Retinal pigment epithelial cell (primary cell): ENCODE measurements around the gene NME4.
"Not testable (repeated sequence)": the region's sequence is repeated elsewhere in the genome, so short reads cannot be mapped to it uniquely, and the experiment has no call there.

ENCODE experiments used
- DNase-seq: peaks from one replicate; pipeline ENCODE4 v3.0.0-alpha.2; 2010; ENCODE audit warnings: low read depth
- H3K4me3 ChIP-seq: 2 replicates; pipeline ENCODE4 v1.5.1; 2011; ENCODE audit warnings: mild to moderate bottlenecking, low read length, control low read depth, moderate library complexity
- TF ChIP-seq, protein P1 (sequence below): conservative IDR thresholded peaks from 2 replicates; pipeline ENCODE4 v1.5.1; 2011; ENCODE audit warnings: low read depth, low read length, control low read depth, inconsistent platforms

The NME4 gene

DNA sequence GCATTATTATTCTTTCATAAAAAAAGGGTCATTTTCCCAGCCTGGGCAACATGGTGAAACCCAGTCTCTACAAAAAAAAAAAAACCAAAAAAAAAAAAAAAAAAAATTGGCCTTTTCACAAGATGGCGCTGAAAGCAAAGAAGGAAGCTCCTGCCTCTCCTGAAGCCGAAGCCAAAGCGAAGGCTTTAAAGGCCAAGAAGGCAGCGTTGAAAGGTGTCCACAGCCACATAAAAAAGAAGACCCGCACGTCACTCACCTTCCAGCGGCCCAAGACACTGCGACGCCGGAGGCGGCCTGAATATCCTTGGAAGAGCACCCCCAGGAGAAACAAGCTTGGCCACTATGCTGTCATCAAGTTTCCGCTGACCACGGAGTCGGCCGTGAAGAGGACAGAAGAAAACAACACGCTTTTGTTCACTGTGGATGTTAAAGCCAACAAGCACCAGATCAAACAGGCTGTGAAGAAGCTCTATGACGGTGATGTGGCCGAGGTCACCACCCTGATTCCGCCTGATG is 10.3 kb upstream of the NME4 start:
- no peak for DNase-seq
- TF ChIP-seq, protein P1, sequence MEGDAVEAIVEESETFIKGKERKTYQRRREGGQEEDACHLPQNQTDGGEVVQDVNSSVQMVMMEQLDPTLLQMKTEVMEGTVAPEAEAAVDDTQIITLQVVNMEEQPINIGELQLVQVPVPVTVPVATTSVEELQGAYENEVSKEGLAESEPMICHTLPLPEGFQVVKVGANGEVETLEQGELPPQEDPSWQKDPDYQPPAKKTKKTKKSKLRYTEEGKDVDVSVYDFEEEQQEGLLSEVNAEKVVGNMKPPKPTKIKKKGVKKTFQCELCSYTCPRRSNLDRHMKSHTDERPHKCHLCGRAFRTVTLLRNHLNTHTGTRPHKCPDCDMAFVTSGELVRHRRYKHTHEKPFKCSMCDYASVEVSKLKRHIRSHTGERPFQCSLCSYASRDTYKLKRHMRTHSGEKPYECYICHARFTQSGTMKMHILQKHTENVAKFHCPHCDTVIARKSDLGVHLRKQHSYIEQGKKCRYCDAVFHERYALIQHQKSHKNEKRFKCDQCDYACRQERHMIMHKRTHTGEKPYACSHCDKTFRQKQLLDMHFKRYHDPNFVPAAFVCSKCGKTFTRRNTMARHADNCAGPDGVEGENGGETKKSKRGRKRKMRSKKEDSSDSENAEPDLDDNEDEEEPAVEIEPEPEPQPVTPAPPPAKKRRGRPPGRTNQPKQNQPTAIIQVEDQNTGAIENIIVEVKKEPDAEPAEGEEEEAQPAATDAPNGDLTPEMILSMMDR, result no peak
- H3K4me3 ChIP-seq, result no peak overlapping the region

DNA sequence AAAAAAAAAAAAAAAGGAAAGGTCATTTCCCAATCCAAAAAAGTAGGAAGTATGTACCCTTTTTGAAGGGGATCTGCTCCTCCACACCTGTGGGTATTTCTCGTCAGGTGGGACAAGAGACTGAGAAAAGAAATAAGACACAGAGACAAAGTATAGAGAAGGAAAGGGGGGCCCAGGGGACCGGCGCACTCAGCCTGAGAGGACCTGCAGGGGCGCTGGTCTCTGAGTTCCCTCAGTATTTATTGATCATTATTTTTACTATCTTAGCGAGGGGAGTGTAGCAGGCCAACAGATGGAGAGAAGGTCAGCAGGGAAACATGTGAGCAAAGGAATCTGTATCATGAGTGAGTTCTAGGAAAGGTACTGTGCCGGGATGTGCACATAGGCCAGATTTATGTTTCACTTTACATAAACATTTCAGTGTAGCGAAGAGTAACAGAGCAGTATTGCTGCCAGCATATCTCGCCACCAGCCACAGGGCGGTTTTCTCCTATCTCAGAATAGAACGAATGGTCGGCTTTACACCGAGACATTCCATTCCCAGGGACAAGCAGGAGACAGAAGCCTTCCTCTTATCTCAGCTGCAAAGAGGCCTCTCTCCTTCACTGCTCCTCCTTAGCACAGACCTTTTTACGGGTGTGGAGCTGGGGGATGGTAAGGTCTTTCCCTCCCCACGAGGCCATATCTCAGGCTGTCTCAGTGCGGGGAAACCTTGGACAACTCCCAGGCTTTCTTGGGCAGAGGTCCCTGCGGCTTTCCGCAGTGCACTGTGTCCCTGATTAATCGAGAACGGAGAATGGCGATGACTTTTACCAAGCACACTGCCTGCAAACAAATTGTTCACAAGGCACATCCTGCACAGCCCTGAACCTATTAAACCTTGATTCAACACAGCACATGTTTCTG is 9.0 kb upstream of the NME4 start:
- not testable (repeated sequence) for H3K4me3 ChIP-seq, DNase-seq
- TF ChIP-seq, protein P1, result peak; percentile 26

DNA sequence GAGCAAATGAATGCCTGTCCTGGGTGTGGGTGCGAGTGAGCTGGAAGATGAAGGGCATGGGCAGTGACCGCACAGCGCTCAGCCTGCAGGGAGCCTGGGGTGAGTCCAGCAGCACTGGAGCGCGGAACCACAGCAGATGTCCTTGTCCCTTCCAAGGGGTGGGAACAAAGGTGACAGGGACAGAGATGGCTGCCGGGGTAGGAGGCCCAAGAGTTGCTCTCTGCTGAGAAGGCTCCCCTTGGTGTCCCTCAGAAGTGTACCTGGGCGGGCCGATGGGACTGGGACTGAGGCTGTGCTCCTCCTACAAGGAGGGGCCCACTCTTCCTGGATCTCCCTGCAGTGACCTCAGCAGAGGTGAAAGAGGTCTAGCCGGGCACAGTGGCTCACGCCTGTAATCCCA is 7.6 kb upstream of the NME4 start:
- no peak for DNase-seq
- TF ChIP-seq, protein P1, result no peak
- no peak overlapping the region for H3K4me3 ChIP-seq

DNA sequence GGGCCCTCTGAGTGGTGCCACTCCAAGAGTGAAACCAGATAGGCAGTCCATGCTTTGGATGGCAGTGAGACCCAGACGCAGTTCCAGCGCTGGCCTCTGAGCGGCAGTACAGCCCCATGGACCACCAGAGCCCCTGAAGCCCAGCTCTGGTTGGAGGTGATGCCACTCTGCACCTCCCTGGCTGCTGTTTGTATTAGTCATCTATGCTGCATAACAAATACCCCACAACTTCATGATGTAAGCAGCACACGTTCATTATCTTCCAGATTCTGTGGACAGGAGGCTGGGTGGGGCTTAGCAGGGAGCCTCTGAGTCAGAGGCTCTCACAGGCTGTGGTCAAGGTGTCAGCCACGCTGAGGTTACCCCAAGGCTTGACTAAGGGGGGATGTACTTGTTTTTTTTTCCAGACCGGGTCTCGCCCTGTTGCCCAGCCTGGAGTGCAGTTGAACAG is 5.1 kb upstream of the NME4 start:
- H3K4me3 ChIP-seq, result no peak overlapping the region
- TF ChIP-seq, protein P1, result peak; percentile 88
- no peak for DNase-seq

DNA sequence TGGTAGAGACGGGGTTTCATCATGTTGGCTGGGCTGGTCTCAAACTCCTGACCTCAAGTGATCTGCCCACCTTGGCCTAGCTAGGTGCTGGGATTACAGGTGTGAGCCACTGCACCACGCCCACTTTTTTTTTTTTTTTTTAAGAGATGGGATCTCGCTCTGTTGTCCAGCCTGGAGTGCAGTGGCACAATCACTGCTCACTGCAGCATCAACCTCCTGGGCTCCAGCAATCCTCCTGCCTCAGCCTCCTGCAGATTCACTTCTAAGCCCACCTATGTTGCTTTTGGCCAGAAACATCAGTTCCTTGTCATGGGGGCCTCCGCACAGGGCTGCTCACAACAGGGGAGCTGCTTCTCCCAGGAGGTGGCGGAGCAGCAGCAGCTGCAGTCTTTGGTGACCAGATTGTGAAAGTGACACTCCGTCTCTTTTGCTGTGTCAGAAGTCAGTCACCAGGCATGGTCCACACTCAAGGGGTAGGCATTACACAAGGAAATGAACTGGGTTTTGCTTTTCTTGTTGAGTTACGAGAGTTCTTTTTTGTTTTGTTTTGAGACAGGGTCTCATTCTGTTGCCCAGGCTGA is 4.5 kb upstream of the NME4 start:
- no peak for DNase-seq
- TF ChIP-seq, protein P1, result no peak
- no peak overlapping the region for H3K4me3 ChIP-seq

DNA sequence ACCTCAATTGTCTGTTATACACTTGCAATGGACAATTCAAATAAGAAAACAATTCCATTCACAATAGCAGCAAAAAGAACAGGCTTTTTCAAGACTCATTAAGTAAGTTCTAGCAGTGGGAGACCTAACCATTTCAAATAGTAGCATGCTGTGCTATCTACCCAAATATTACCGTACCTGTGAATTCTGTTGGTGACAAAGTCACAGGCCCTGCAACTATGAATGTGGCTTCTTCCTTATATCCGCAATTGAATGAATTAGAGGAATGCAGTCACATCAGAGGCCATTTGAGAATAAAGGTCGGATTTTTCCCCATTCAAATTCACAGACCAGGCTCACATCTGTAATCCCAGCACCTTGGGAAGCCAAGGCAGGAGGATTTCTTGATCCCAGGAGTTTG is 800 bp upstream of the NME4 start:
- DNase-seq, result no peak
- peak overlapping the region; percentile 50 for H3K4me3 ChIP-seq
- TF ChIP-seq, protein P1, result no peak

DNA sequence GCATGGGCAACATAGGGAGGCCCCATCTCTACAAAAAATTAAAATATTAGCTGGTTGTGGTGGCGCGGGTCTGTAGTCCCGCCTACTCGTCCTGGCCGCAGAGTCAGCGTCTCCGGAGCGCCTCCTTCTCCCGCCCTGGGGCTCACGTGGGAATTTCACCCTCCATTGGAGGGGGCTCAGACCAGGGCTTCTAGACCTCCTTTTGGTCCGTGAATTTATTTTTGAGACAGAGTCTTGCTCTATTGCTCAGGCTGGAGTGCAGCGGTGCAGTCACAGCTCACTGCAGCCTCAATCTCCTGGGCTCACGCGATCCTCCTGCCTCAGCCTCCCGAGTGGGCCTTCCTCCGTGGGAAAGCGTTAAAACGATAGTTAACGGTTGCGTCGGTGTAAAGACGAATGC is 394 bp upstream of the NME4 start:
- no peak for DNase-seq
- H3K4me3 ChIP-seq, result peak overlapping the region; percentile 50
- TF ChIP-seq, protein P1, result no peak
